Transverse colon (tissue), 4 donors: ENCODE results near the gene SHB. TPM values are rescaled to one million over a fixed set of nuclear protein-coding genes. Genes with fewer than 3 reads are reported as not detected.

ENCODE experiments used
- DNase-seq: peaks from one replicate; pipeline ENCODE4 v3.0.0-alpha.2; 2019
- H3K27ac ChIP-seq, 4 donors: fragments of 200-600 bp; sonication (generic); 2 replicates each; pipeline ENCODE4 v1.5.1; 2016 to 2018; ENCODE audit warnings: inconsistent platforms in 4 of 4
- H3K27me3 ChIP-seq: fragments of 200-600 bp; sonication (generic); 2 replicates; pipeline ENCODE4 v1.5.1; 2017; ENCODE audit warnings: inconsistent platforms
- H3K36me3 ChIP-seq, 4 donors: fragments of 200-600 bp; sonication (generic); 2 replicates each; pipeline ENCODE4 v1.5.1; 2017 to 2019; ENCODE audit warnings: inconsistent platforms in 4 of 4
- H3K4me1 ChIP-seq, 4 donors: fragments of 200-600 bp; sonication (generic); 2 replicates each; pipeline ENCODE4 v1.5.1; 2017 to 2020; ENCODE audit warnings: inconsistent platforms in 4 of 4
- H3K4me3 ChIP-seq, 4 donors: fragments of 200-600 bp; sonication (generic); 1 replicate in 1 of 4; 2 replicates in 3 of 4; pipeline versions ENCODE4 v1.5.1 to v1.6.1; 2017 to 2019; ENCODE audit warnings: inconsistent platforms in 4 of 4
- H3K9me3 ChIP-seq, 2 donors: fragments of 200-600 bp; sonication (generic); 2 replicates each; pipeline ENCODE4 v1.5.1; 2017 to 2019; ENCODE audit warnings: inconsistent platforms in 2 of 2
- EP300 ChIP-seq: sonication (generic); formaldehyde crosslinking; IDR thresholded peaks from one replicate; pipeline ENCODE4 v1.6.1; 2017; ENCODE audit warnings: antibody characterized with exemption, low read depth
- POLR2A ChIP-seq: fragments of 450-650 bp; IDR thresholded peaks from one replicate; pipeline ENCODE4 v1.6.1; 2016; ENCODE audit warnings: antibody characterized with exemption, mild to moderate bottlenecking, moderate library complexity
- POLR2AphosphoS5 ChIP-seq, 3 donors: sonication (generic); formaldehyde crosslinking; IDR thresholded peaks; one replicate each; pipeline ENCODE4 v1.6.1; 2016; ENCODE audit warnings: antibody characterized with exemption in 3 of 3
- WGBS, 2 donors: methylation state at CpG; one replicate each; pipeline ENCODE4 v1.1.5; 2018; ENCODE audit warnings: low coverage in 1 of 2; 5-methylcytosine and 5-hydroxymethylcytosine counted together
- in situ Hi-C, 4 donors: fragments of 200-750 bp; cut with MboI; loops; one replicate each; pipeline versions ENCODE4 v1.15.0 to v1.15.1; 2017; ENCODE audit warnings: low sequenced_read_pairs in 3 of 4, low pct_ligation_motif_present in 1 of 4, low pct_unique_long_range_greater_than_20kb in 1 of 4
- intact Hi-C: fragments of 100-400 bp; cut with DNase I; formaldehyde crosslinking; loops from one replicate; pipeline ENCODE4 v1.15.1; 2023; ENCODE audit warnings: low total_unique reads
- total RNA-seq, 4 donors: library from RNA; depleted of rRNA; stranded (reverse); fragments of >200 nt; gene quantifications; one replicate each; pipeline ENCODE4 v1.1.0, GENCODE V29; 2016
- TF ChIP-seq, protein P1 (sequence below), 5 experiments: fragments of 200-600 bp in 3 of 5; fragments of 450-650 bp in 2 of 5; sonication (generic) in 3 of 5; IDR thresholded peaks; 1 replicate in 2 of 5; 2 replicates in 3 of 5; pipeline ENCODE4 v1.5.1; 2016 to 2017; ENCODE audit warnings: antibody characterized with exemption in 5 of 5, inconsistent platforms in 3 of 5, mild to moderate bottlenecking in 2 of 5, moderate library complexity in 1 of 5

SHB gene
- total RNA-seq, 4 donors from 2014 or later: 11.9 to 33.7 (median 22.2) TPM

DNA sequence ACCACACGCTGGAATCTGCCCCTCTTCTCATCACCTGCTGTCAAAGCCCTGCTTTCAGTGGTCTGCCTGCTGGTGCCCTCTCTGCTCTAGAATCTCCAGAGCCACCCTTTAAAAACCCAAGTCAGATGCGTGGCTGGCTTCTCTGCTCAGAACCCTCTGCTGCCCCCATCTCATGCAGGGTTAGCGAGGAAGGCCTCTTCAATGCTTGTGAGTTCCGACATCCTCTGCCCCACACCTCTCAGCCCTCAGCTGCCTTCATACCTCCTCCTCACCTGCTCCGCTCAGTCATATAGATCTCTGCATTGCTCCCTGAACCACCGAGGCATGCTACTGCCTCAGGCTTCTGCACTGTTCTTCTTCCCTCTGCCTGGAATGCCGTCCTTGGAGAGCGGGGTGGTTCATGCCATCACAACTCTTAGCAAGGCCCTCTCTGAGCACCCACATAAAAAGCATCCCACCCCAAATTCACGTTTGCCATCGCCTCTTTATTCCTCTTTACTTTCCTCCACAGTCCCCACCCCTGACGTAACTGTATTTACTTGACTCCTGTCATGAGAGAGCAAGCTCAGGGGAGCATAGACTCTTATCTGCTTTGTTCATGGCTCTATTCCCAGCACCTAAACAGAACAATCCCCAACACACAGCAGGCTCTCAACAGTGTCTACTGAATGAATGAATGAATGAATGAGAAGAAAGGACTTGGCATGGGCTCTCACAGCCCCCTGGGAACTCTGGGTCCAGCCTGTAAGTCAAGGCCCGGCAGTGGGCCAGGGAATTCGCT lies 10.4 kb downstream of the SHB start:
- whole genome bisulfite sequencing, 2 donors: 80 to 89% methylated on average over 3 to 13 of the region's 13 CpGs
- no peak for DNase-seq
- Histone ChIP-seq H3K4me3 (no peak overlapping the region), H3K9me3 (no peaks in the 10 kb centered on the region), H3K27me3 (no peaks in the 10 kb centered on the region), H3K4me1 (peaks cover 0 to 32% (median 20%) of the 10 kb centered on the region in 4 donors), H3K36me3 (no peaks in the 10 kb centered on the region), H3K27ac (peak overlapping the region in 2 of 4 donors; percentile 2 to 29)
- TF ChIP-seq POLR2A (no peak), EP300 (no peak), POLR2AphosphoS5 (IDR thresholded peaks at IDR 0.05) (no peak)
- TF ChIP-seq, protein P1, sequence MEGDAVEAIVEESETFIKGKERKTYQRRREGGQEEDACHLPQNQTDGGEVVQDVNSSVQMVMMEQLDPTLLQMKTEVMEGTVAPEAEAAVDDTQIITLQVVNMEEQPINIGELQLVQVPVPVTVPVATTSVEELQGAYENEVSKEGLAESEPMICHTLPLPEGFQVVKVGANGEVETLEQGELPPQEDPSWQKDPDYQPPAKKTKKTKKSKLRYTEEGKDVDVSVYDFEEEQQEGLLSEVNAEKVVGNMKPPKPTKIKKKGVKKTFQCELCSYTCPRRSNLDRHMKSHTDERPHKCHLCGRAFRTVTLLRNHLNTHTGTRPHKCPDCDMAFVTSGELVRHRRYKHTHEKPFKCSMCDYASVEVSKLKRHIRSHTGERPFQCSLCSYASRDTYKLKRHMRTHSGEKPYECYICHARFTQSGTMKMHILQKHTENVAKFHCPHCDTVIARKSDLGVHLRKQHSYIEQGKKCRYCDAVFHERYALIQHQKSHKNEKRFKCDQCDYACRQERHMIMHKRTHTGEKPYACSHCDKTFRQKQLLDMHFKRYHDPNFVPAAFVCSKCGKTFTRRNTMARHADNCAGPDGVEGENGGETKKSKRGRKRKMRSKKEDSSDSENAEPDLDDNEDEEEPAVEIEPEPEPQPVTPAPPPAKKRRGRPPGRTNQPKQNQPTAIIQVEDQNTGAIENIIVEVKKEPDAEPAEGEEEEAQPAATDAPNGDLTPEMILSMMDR (IDR thresholded peaks at IDR 0.05): no peak
- in situ Hi-C loops: loop anchor here in 1 of 4 donors (25.0 kb wide), 3 partner anchors 146 to 596 kb away; partner anchors contain the start of genes FBXO10, SLC25A51, TOMM5 and ZBTB5
- intact Hi-C loops: no loop called here

DNA sequence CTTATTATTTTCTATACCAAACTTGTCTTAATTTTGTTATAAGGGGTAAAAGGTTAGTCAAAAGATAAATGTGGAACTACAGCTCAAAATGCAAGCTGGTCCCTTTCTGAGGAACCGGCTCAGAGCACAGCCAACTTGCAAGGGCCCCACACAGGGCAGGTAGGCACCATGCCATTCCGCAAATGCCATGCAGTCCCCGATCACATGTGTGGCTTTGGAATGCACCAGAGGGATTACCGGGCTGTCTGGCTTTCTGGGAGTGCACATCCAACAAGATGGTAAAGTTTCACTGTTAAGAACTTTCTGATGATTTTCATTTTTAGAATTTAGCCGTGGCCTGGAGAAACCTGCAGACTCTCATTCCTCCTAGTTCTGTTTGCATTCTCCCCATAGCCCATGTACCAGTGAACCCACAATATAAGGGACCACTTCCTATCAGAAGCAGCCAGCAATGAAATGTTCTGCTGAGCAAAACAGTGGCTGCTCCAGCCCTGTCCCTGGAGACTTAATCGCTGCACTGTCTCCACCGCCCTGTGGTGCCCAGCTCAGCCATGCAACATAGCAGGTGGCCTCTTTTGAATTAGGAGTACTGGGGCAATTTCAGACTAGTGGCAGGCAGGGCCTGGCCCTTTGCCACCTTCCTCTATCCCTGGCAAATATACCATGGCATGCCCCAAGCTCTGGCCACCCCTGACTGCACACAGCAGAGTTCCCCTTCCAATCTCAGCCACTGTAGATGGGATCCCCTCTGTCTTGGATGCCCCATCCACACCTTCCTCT lies 11.4 kb downstream of the SHB start:
- Histone ChIP-seq H3K4me1 (peaks cover 0 to 24% (median 16%) of the 10 kb centered on the region in 4 donors), H3K4me3 (no peak overlapping the region), H3K27ac (no peak overlapping the region), H3K9me3 (no peaks in the 10 kb centered on the region), H3K36me3 (no peaks in the 10 kb centered on the region), H3K27me3 (no peaks in the 10 kb centered on the region)
- intact Hi-C loops: no loop called here
- WGBS, 2 donors: 64% methylated on average over 7 of the region's 7 CpGs; no CpG with 5 or more reads in 1 of the 2 donors
- TF ChIP-seq, protein P1 (IDR thresholded peaks at IDR 0.05): no peak
- TF ChIP-seq POLR2AphosphoS5 (IDR thresholded peaks at IDR 0.05): no peak
- TF ChIP-seq EP300: no peak
- no peak for TF ChIP-seq POLR2A
- no peak for DNase-seq
- in situ Hi-C loops: loop anchor here in 1 of 4 donors (25.0 kb wide), 3 partner anchors 145 to 595 kb away; partner anchors contain the start of genes FBXO10, SLC25A51, TOMM5 and ZBTB5

DNA sequence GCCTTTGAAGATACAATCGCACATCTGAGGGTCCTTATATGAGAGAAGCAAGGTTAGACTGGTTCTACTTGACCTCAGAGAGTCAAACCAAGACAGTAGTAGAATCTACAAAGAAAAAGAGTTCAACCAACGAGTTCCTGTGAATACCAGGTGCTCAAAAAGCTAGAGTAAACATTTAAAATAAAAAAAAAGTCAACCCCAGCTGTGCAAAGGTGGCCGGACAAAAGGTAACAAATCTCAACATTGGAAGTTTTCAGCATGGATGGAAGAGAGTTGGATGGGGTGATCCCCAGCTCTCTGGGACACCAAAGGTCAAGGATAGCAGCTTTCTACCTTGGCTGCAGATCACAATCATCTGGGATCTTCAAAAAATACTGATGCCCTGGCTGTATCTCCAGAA lies 14.4 kb downstream of the SHB start:
- H3K9me3 ChIP-seq: no peaks in the 10 kb centered on the region
- no peak for DNase-seq
- intact Hi-C loops (no loop called here), in situ Hi-C loops (loop anchor here in 1 of 4 donors (25.0 kb wide), 3 partner anchors 142 to 592 kb away; partner anchors contain the start of genes FBXO10, SLC25A51, TOMM5 and ZBTB5)
- H3K27me3 ChIP-seq: no peaks in the 10 kb centered on the region
- peaks cover 0 to 9% (median 2%) of the 10 kb centered on the region in 4 donors for H3K4me1 ChIP-seq
- no peak overlapping the region for H3K4me3 ChIP-seq
- no peak overlapping the region for H3K27ac ChIP-seq
- H3K36me3 ChIP-seq: no peaks in the 10 kb centered on the region
- 70 to 83% methylated on average over 3 of the region's 3 CpGs for WGBS, 2 donors
- TF ChIP-seq POLR2AphosphoS5 (IDR thresholded peaks at IDR 0.05) (no peak), EP300 (no peak), POLR2A (no peak)
- TF ChIP-seq, protein P1 (IDR thresholded peaks at IDR 0.05): no peak
